Activated CD8-positive, alpha-beta memory T cell treated with anti-CD3 and anti-CD28 coated beads, Interleukin-2, amount 10 ng/mL, durations not matched to agents 7 days and 5 days (primary cell): ENCODE measurements around the gene TRPM6. TPM values are rescaled to one million over a fixed set of nuclear protein-coding genes. Genes with fewer than 3 reads are reported as not detected.
"Not testable (repeated sequence)": the region's sequence is repeated elsewhere in the genome, so short reads cannot be mapped to it uniquely, and the experiment has no call there.

Source experiments
- ATAC-seq: fragments of 150-1000 bp; cut with Tn5 transposase; one replicate; pipeline ENCODE4 v1.10.0; 2021; ENCODE audit warnings: moderate library complexity
- CTCF ChIA-PET: fragments of 350-600 bp; sonication (Branson Sonifier 250); formaldehyde crosslinking; loops from one replicate; lab custom pipeline; 2021; ENCODE audit warnings: antibody characterized with exemption; lab: Charles Lee
- DNase-seq: peaks from one replicate; pipeline ENCODE4 v3.0.0-alpha.2; 2020
- H3K27ac Mint-ChIP-seq: one replicate; pipeline ENCODE4 v1.8.0; 2021; ENCODE audit warnings: mild to moderate bottlenecking, mixed read lengths
- H3K27me3 Mint-ChIP-seq: one replicate; pipeline ENCODE4 v1.8.0; 2021; ENCODE audit warnings: mixed read lengths
- H3K36me3 Mint-ChIP-seq: one replicate; pipeline ENCODE4 v1.8.0; 2021; ENCODE audit warnings: mild to moderate bottlenecking, mixed read lengths
- H3K4me1 Mint-ChIP-seq: one replicate; pipeline ENCODE4 v1.8.0; 2021; ENCODE audit warnings: mixed read lengths
- H3K4me3 Mint-ChIP-seq: one replicate; pipeline ENCODE4 v1.8.0; 2021; ENCODE audit warnings: mild to moderate bottlenecking, moderate library complexity, mixed read lengths
- H3K9me3 Mint-ChIP-seq: one replicate; pipeline ENCODE4 v1.8.0; 2022; ENCODE audit warnings: low read depth, mixed read lengths
- total RNA-seq, 2 experiments: library from RNA; stranded (reverse); gene quantifications; one replicate each; pipeline ENCODE4 v1.2.3, GENCODE V29; 2021

Gene TRPM6, protein sequence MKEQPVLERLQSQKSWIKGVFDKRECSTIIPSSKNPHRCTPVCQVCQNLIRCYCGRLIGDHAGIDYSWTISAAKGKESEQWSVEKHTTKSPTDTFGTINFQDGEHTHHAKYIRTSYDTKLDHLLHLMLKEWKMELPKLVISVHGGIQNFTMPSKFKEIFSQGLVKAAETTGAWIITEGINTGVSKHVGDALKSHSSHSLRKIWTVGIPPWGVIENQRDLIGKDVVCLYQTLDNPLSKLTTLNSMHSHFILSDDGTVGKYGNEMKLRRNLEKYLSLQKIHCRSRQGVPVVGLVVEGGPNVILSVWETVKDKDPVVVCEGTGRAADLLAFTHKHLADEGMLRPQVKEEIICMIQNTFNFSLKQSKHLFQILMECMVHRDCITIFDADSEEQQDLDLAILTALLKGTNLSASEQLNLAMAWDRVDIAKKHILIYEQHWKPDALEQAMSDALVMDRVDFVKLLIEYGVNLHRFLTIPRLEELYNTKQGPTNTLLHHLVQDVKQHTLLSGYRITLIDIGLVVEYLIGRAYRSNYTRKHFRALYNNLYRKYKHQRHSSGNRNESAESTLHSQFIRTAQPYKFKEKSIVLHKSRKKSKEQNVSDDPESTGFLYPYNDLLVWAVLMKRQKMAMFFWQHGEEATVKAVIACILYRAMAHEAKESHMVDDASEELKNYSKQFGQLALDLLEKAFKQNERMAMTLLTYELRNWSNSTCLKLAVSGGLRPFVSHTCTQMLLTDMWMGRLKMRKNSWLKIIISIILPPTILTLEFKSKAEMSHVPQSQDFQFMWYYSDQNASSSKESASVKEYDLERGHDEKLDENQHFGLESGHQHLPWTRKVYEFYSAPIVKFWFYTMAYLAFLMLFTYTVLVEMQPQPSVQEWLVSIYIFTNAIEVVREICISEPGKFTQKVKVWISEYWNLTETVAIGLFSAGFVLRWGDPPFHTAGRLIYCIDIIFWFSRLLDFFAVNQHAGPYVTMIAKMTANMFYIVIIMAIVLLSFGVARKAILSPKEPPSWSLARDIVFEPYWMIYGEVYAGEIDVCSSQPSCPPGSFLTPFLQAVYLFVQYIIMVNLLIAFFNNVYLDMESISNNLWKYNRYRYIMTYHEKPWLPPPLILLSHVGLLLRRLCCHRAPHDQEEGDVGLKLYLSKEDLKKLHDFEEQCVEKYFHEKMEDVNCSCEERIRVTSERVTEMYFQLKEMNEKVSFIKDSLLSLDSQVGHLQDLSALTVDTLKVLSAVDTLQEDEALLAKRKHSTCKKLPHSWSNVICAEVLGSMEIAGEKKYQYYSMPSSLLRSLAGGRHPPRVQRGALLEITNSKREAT (N-terminal part only)
- not detected for total RNA-seq

DNA sequence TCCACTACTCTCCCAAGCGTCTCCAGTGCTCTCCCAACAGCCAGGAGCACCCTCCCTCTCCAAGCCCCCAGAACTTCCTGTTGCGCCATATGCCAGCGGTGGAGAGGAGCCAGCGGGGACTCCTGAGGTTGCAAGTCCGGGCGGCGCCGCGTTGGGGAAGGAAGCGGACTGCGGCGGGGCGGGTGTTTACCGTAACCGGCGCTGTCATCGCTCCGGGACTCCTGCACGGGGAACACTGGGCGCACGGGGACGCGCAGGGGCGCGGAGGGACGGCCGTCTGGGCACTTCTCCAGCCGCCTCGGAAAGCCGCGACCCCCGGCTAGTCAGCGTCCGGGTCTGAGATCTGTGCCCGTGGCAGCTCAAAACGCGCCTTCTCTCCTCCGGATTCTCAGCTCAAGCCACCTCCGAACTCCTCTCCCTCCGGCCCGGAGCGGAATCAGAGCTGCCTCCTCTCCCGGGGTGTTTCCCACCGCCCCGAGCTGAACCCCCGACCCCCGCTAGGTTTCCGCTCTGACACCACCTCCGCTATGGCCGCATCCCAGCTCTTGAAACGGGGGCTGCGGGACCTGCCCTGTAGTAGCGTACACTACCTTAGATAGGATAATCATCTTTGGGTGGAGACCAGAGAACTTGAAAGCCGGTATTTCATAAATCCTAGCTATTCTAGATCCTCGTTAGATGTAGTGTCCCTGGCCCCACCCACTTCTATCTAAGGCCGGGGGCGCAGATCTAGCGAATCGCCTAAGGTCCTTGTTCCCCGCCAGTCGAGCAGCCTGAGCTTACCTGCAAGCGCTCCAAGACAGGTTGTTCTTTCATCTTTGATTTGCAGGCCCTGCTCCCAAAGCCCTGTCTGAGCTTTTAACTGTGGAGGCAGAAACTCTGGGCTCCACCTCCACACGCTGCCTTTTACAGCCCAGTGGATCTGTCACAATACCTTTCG is at the start of gene TRPM6:
TSS of gene TRPM6 (minus strand) at position 881 of the 940 bp plus-strand sequence. CDS start at position 816, 65 bp downstream.
- H3K4me1 Mint-ChIP-seq = peaks cover 8% of the 10 kb centered on the region
- H3K36me3 Mint-ChIP-seq = no peaks in the 10 kb centered on the region
- peaks cover 3% of the 10 kb centered on the region for H3K9me3 Mint-ChIP-seq
- peak within 1 kb of the TSS; percentile 60 for H3K4me3 Mint-ChIP-seq
- CTCF ChIA-PET = no interaction called here
- peak; percentile 68 for ATAC-seq
- peak; percentile 55 for DNase-seq
- no peak within 1 kb of the TSS for H3K27ac Mint-ChIP-seq
- peaks cover 60% of the 10 kb centered on the region for H3K27me3 Mint-ChIP-seq

- no peak overlapping the region for H3K4me3 Mint-ChIP-seq
- H3K27ac Mint-ChIP-seq = no peak overlapping the region
- H3K36me3 Mint-ChIP-seq = no peaks in the 10 kb centered on the region
- ATAC-seq (no peak), DNase-seq (no peak)
- H3K9me3 Mint-ChIP-seq = peaks cover 5% of the 10 kb centered on the region
- CTCF ChIA-PET = no interaction called here
- peaks cover 21% of the 10 kb centered on the region for H3K27me3 Mint-ChIP-seq
- H3K4me1 Mint-ChIP-seq = no peaks in the 10 kb centered on the region
Observed at GRCh38 chr9:74935008-74935407, 47.3 kb upstream of the TRPM6 start.

GRCh38 chr9:74921737-74922136 is 34.0 kb upstream of the TRPM6 start:
- CTCF ChIA-PET = no interaction called here
- Mint-ChIP-seq H3K4me1 (no peaks in the 10 kb centered on the region), H3K4me3 (no peak overlapping the region), H3K9me3 (no peaks in the 10 kb centered on the region), H3K36me3 (no peaks in the 10 kb centered on the region), H3K27me3 (peaks cover 5% of the 10 kb centered on the region), H3K27ac (no peak overlapping the region)
- ATAC-seq (no peak), DNase-seq (no peak)

- CTCF ChIA-PET = no interaction called here
- no peaks in the 10 kb centered on the region for H3K4me1 Mint-ChIP-seq
- no peak overlapping the region for H3K27ac Mint-ChIP-seq
- no peaks in the 10 kb centered on the region for H3K9me3 Mint-ChIP-seq
- no peak for ATAC-seq
- no peak overlapping the region for H3K4me3 Mint-ChIP-seq
- no peaks in the 10 kb centered on the region for H3K36me3 Mint-ChIP-seq
- peaks cover 5% of the 10 kb centered on the region for H3K27me3 Mint-ChIP-seq
- no peak for DNase-seq
Observed at GRCh38 chr9:74920944-74921626, 33.4 kb upstream of the TRPM6 start.

DNA sequence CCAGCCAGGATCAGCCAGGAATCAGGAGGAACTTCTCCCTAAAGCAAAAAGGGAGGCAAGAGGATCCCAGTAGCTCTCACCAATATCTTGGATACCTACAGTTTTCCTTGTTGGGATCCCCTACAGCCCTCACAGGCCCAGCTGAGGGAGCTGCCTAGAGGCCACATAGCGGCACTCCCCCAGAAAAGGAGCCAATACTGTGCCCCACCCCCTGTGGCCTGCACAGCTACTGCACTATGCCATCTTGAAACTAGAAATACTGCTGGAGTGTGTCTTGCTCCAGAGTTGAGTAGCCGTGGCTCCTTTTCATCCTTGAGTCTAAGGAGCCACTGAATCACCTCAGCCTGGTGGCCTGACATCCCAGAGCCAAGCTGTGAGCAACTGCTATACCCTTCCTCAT is 22.3 kb upstream of the TRPM6 start:
- no peak overlapping the region for H3K27ac Mint-ChIP-seq
- H3K9me3 Mint-ChIP-seq = peaks cover 2% of the 10 kb centered on the region
- no peaks in the 10 kb centered on the region for H3K4me1 Mint-ChIP-seq
- ATAC-seq = no peak
- H3K4me3 Mint-ChIP-seq = no peak overlapping the region
- H3K36me3 Mint-ChIP-seq = no peaks in the 10 kb centered on the region
- CTCF ChIA-PET = no interaction called here
- H3K27me3 Mint-ChIP-seq = peaks cover 5% of the 10 kb centered on the region
- DNase-seq = no peak

- H3K27ac Mint-ChIP-seq = no peak overlapping the region
- peaks cover 5% of the 10 kb centered on the region for H3K27me3 Mint-ChIP-seq
- ATAC-seq (no peak), DNase-seq (no peak)
- CTCF ChIA-PET = no interaction called here
- H3K36me3 Mint-ChIP-seq = no peaks in the 10 kb centered on the region
- H3K9me3 Mint-ChIP-seq = peaks cover 2% of the 10 kb centered on the region
- no peaks in the 10 kb centered on the region for H3K4me1 Mint-ChIP-seq
- H3K4me3 Mint-ChIP-seq = no peak overlapping the region
Observed at GRCh38 chr9:74908665-74909064, 20.9 kb upstream of the TRPM6 start.

GRCh38 chr9:74907085-74907484 is 19.4 kb upstream of the TRPM6 start:
- H3K4me1 Mint-ChIP-seq = no peaks in the 10 kb centered on the region
- H3K27ac Mint-ChIP-seq = no peak overlapping the region
- ATAC-seq = no peak
- H3K9me3 Mint-ChIP-seq = peaks cover 2% of the 10 kb centered on the region
- CTCF ChIA-PET = interaction anchor here (0.7 kb wide), 1 partner anchor 324 kb away, joined by 3 read pairs; no protein-coding TSS in a partner anchor
- DNase-seq = no peak
- peaks cover 5% of the 10 kb centered on the region for H3K27me3 Mint-ChIP-seq
- H3K36me3 Mint-ChIP-seq = no peaks in the 10 kb centered on the region
- no peak overlapping the region for H3K4me3 Mint-ChIP-seq

DNA sequence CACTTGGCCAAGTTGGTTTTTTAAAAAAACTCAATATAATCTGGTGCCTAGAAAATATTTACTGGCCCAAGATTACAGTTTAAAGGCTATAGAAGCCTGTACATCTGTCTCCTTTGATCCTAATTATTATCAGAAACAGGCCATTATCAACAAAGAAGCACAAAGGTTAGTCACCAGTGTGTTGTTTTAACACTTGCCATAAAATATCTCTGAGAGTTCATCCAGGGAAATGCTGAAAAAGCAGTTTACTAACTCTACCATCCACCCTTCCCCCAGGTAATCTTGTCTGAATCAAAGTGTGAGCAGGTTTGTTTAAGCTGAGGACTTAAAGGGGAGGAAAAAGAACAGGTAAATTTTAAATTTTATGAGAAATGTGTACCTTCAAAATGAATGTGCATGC is 13.3 kb upstream of the TRPM6 start:
- no peak overlapping the region for H3K27ac Mint-ChIP-seq
- DNase-seq = no peak
- H3K9me3 Mint-ChIP-seq = no peaks in the 10 kb centered on the region
- H3K4me1 Mint-ChIP-seq = no peaks in the 10 kb centered on the region
- no peak overlapping the region for H3K4me3 Mint-ChIP-seq
- CTCF ChIA-PET = no interaction called here
- H3K36me3 Mint-ChIP-seq = no peaks in the 10 kb centered on the region
- ATAC-seq = no peak
- peaks cover 10% of the 10 kb centered on the region for H3K27me3 Mint-ChIP-seq

DNA sequence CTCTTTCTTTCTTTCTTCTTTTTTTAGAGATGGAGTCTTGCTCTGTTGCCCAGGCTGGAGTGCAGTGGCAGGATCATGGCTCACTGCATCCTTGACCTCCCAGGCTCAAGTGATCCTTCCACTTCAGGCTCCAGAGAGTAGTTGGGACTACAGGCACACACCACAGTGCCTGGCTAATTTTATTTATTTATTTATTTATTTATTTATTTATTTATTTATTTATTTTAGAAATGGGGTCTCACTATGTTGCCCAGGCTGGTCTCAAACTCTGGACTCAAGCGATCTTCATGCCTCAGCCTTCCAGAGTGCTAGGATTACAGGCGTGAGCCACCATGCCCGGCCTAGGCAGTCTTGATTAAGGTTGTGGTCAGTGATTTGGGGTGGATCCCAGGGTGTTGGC is 728 bp upstream of the TRPM6 start:
- H3K36me3 Mint-ChIP-seq, CTCF ChIA-PET, H3K4me1 Mint-ChIP-seq, H3K27ac Mint-ChIP-seq, DNase-seq, ATAC-seq, H3K9me3 Mint-ChIP-seq, H3K4me3 Mint-ChIP-seq: not testable (repeated sequence)
- peaks cover 50% of the 10 kb centered on the region for H3K27me3 Mint-ChIP-seq

DNA sequence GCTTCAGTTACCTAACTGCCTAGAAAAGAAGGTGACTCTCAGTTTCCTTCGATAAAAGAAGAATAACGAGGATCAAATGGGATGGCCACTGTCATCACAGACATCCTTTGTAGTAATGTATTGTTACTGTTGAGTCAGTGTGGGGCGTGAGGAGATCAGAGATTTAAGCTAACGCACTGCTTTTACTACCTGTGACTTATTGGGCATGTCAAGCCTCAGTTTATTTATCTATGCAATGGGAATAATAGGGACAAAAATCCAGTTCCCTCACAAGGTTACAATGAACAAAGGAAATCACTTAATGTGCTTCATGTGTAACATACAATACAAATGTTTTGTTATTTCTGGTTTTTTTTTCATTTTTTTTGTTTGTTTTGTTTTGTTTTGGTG is 255 bp upstream of the TRPM6 start:
- peaks cover 54% of the 10 kb centered on the region for H3K27me3 Mint-ChIP-seq
- H3K27ac Mint-ChIP-seq = no peak overlapping the region
- CTCF ChIA-PET = no interaction called here
- peaks cover 3% of the 10 kb centered on the region for H3K9me3 Mint-ChIP-seq
- H3K4me1 Mint-ChIP-seq = peaks cover 8% of the 10 kb centered on the region
- no peak for ATAC-seq
- no peak for DNase-seq
- no peaks in the 10 kb centered on the region for H3K36me3 Mint-ChIP-seq
- peak overlapping the region; percentile 60 for H3K4me3 Mint-ChIP-seq

DNA sequence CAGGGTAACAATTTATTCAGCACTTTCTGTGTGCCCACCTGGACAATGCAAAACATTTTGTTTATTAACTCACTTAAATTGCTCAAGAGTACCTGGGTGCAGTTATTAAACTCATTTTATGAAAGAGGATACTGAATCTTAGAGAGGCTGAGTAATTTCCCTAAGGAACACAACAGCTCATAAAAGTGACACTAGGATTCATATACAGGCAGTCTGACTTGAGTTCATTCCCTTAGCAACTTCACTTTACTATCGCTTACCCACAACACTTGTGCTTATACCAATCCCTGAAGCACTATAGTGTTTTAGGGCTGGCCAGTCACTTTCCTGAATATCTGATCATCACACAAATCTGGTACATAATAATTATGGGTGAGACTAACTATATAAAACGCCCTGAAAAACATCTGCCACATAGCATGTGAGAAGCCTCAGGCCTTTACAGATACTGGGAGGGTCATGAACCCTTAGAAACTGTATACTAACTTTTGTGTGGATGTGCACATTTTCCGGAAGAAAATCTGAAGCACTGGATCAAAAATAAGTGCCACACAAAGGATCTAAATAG is 11.3 kb downstream of the TRPM6 start:
- H3K4me1 Mint-ChIP-seq = peaks cover 2% of the 10 kb centered on the region
- H3K4me3 Mint-ChIP-seq = no peak overlapping the region
- no peaks in the 10 kb centered on the region for H3K36me3 Mint-ChIP-seq
- CTCF ChIA-PET = no interaction called here
- ATAC-seq = no peak
- H3K27ac Mint-ChIP-seq = no peak overlapping the region
- peaks cover 14% of the 10 kb centered on the region for H3K27me3 Mint-ChIP-seq
- peaks cover 10% of the 10 kb centered on the region for H3K9me3 Mint-ChIP-seq
- no peak for DNase-seq

GRCh38 chr9:74875656-74876055 is 12.1 kb downstream of the TRPM6 start:
- Mint-ChIP-seq H3K27me3 (peaks cover 11% of the 10 kb centered on the region), H3K9me3 (peaks cover 10% of the 10 kb centered on the region), H3K4me3 (no peak overlapping the region), H3K27ac (no peak overlapping the region), H3K4me1 (peaks cover 2% of the 10 kb centered on the region), H3K36me3 (no peaks in the 10 kb centered on the region)
- DNase-seq (no peak), ATAC-seq (no peak)
- CTCF ChIA-PET = no interaction called here
